NCI-H526 treated with DMSO at 0.1 percent for 48 hours (cell line): ENCODE measurements around the gene NRCAM.

Source experiments
- DNase-seq: peaks from one replicate; lab custom pipeline; 2025; lab: John Stamatoyannopoulos, UW

The NRCAM gene

GRCh38 chr7:108156897-108157605, 299.2 kb downstream of the NRCAM start:
- DNase-seq: no peak

- DNase-seq: no peak
These were observed 304.0 kb downstream of the NRCAM start for GRCh38 chr7:108152198-108152597.

- no peak for DNase-seq
These were observed 306.3 kb downstream of the NRCAM start for GRCh38 chr7:108149908-108150307.

- no peak for DNase-seq
These were observed 307.1 kb downstream of the NRCAM start for GRCh38 chr7:108149119-108149518.

GRCh38 chr7:108147031-108147563, 309.1 kb downstream of the NRCAM start:
- DNase-seq: no peak

GRCh38 chr7:108146070-108146842, 310.0 kb downstream of the NRCAM start:
- DNase-seq: peak; percentile 50

GRCh38 chr7:108145401-108145800, 310.8 kb downstream of the NRCAM start:
- no peak for DNase-seq

- DNase-seq: no peak
These were observed 311.3 kb downstream of the NRCAM start for GRCh38 chr7:108144931-108145330.

- no peak for DNase-seq
These were observed 312.4 kb downstream of the NRCAM start for GRCh38 chr7:108143658-108144420.

- peak; percentile 22 for DNase-seq
These were observed 313.5 kb downstream of the NRCAM start for GRCh38 chr7:108142675-108143259.

- no peak for DNase-seq
These were observed 314.1 kb downstream of the NRCAM start for GRCh38 chr7:108142180-108142579.

GRCh38 chr7:108140671-108141070, 315.6 kb downstream of the NRCAM start:
- no peak for DNase-seq

- no peak for DNase-seq
These were observed 317.3 kb downstream of the NRCAM start for GRCh38 chr7:108138911-108139310.

- DNase-seq: no peak
These were observed 318.2 kb downstream of the NRCAM start for GRCh38 chr7:108137993-108138392.

GRCh38 chr7:108137040-108137439, 319.2 kb downstream of the NRCAM start:
- no peak for DNase-seq

- DNase-seq: no peak
These were observed 320.0 kb downstream of the NRCAM start for GRCh38 chr7:108136191-108136688.

- DNase-seq: no peak
These were observed 320.6 kb downstream of the NRCAM start for GRCh38 chr7:108135446-108136190.

- DNase-seq: no peak
These were observed 321.8 kb downstream of the NRCAM start for GRCh38 chr7:108134486-108134885.

- no peak for DNase-seq
These were observed 323.5 kb downstream of the NRCAM start for GRCh38 chr7:108132551-108133265.

GRCh38 chr7:108130261-108130660, 326.0 kb downstream of the NRCAM start, which contains the start of gene LAMB4:
Gene LAMB4 (minus strand): TSS chr7:108130361. CDS start chr7:108123164, 7,197 bp downstream.
- DNase-seq: no peak
